Neural cell (in vitro differentiated cells): ENCODE measurements around the gene DUSP28.

Experiments
- EP300 ChIP-seq: fragments of 450-650 bp; conservative IDR thresholded peaks from 2 replicates; pipeline ENCODE4 v1.6.1; 2014; ENCODE audit warnings: antibody characterized with exemption, mild to moderate bottlenecking, moderate library complexity; ENCODE audit not compliant: poor library complexity, severe bottlenecking
- EZH2 ChIP-seq: fragments of 200-600, 300-800 bp; shearing (Covaris generic), sonication (generic); IDR thresholded peaks from 2 replicates; pipeline ENCODE4 v1.6.1; 2014; ENCODE audit warnings: antibody characterized with exemption, low read length, borderline replicate concordance, mild to moderate bottlenecking; ENCODE audit not compliant: insufficient read depth, poor library complexity, severe bottlenecking
- POLR2AphosphoS5 ChIP-seq: IDR thresholded peaks from 2 replicates; pipeline ENCODE4 v1.6.1; 2012
- RAD21 ChIP-seq: fragments of 450-650 bp; conservative IDR thresholded peaks from 2 replicates; pipeline ENCODE4 v1.6.1; 2014; ENCODE audit warnings: antibody characterized with exemption, mild to moderate bottlenecking, moderate library complexity
- TAF1 ChIP-seq: IDR thresholded peaks from 2 replicates; pipeline ENCODE4 v1.6.1; 2012; ENCODE audit warnings: low read depth
- TF ChIP-seq, protein P1 (sequence below): fragments of 450-650 bp; IDR thresholded peaks from 2 replicates; pipeline ENCODE4 v1.5.1; 2014; ENCODE audit warnings: antibody characterized with exemption, mild to moderate bottlenecking, moderate library complexity; ENCODE audit not compliant: poor library complexity, severe bottlenecking
- TF ChIP-seq, protein P2 (sequence below): IDR thresholded peaks from 2 replicates; pipeline ENCODE4 v1.6.1; 2012; ENCODE audit warnings: borderline replicate concordance

DNA sequence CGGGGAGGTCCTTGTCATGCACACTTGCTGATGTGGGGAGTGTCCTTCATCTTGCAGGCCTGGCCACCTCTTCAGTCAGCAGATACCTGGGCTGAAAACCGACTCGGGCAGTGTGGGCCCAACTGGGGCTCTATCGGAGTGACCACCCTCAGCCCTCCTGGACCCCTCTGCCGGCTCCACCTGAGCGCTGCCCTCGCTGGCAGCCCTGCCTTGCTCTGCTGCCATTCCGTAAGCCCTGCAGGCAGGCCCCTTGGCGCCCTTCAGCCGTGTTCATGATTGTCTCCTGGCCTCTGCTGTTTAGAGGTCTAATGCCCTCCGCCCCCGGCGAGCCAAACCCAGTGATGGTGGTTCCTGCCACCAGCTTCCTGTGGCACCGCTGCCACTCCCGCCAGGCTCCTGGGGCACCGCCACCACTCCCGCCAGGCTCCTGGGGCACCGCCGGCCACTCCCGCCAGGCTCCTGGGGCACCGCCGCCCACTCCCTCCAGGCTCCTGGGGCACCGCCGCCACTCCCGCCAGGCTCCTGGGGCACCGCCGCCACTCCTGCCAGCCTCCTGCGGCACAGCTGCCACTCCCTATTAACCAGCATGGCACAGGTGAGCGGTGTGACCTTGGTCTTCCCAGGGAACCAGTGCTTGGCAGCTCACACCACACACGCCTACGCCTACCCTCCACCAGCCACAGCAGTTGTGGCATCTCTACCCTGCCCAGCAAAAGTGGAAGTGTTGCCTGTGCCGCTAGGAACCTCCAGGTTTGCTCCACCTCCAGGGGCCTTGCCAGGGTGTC is 42.3 kb downstream of the DUSP28 start:
- TF ChIP-seq, protein P1, sequence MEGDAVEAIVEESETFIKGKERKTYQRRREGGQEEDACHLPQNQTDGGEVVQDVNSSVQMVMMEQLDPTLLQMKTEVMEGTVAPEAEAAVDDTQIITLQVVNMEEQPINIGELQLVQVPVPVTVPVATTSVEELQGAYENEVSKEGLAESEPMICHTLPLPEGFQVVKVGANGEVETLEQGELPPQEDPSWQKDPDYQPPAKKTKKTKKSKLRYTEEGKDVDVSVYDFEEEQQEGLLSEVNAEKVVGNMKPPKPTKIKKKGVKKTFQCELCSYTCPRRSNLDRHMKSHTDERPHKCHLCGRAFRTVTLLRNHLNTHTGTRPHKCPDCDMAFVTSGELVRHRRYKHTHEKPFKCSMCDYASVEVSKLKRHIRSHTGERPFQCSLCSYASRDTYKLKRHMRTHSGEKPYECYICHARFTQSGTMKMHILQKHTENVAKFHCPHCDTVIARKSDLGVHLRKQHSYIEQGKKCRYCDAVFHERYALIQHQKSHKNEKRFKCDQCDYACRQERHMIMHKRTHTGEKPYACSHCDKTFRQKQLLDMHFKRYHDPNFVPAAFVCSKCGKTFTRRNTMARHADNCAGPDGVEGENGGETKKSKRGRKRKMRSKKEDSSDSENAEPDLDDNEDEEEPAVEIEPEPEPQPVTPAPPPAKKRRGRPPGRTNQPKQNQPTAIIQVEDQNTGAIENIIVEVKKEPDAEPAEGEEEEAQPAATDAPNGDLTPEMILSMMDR = no peak
- TF ChIP-seq EP300 = no peak
- no peak for TF ChIP-seq EZH2
- no peak for TF ChIP-seq RAD21
- TF ChIP-seq, protein P2, sequence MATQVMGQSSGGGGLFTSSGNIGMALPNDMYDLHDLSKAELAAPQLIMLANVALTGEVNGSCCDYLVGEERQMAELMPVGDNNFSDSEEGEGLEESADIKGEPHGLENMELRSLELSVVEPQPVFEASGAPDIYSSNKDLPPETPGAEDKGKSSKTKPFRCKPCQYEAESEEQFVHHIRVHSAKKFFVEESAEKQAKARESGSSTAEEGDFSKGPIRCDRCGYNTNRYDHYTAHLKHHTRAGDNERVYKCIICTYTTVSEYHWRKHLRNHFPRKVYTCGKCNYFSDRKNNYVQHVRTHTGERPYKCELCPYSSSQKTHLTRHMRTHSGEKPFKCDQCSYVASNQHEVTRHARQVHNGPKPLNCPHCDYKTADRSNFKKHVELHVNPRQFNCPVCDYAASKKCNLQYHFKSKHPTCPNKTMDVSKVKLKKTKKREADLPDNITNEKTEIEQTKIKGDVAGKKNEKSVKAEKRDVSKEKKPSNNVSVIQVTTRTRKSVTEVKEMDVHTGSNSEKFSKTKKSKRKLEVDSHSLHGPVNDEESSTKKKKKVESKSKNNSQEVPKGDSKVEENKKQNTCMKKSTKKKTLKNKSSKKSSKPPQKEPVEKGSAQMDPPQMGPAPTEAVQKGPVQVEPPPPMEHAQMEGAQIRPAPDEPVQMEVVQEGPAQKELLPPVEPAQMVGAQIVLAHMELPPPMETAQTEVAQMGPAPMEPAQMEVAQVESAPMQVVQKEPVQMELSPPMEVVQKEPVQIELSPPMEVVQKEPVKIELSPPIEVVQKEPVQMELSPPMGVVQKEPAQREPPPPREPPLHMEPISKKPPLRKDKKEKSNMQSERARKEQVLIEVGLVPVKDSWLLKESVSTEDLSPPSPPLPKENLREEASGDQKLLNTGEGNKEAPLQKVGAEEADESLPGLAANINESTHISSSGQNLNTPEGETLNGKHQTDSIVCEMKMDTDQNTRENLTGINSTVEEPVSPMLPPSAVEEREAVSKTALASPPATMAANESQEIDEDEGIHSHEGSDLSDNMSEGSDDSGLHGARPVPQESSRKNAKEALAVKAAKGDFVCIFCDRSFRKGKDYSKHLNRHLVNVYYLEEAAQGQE = no peak
- TF ChIP-seq TAF1 = no peak
- TF ChIP-seq POLR2AphosphoS5 = no peak
